ENCODE measurements around the gene FAM168A. TPM values are rescaled to one million over a fixed set of nuclear protein-coding genes. Genes with fewer than 3 reads are reported as not detected.
"Not testable (repeated sequence)": the region's sequence is repeated elsewhere in the genome, so short reads cannot be mapped to it uniquely, and the experiment has no call there.

FAM168A gene
- polyA plus RNA-seq, 1 donor from 2014 or later: 2.6 TPM

GRCh38 chr11:73436859-73437258, 161.1 kb downstream of the FAM168A start:
- H3K4me3 Mint-ChIP-seq, H3K27me3 Mint-ChIP-seq, H3K9me3 Mint-ChIP-seq, H3K4me1 Mint-ChIP-seq, H3K27ac Mint-ChIP-seq: not testable (repeated sequence)
- peaks cover 11% of the 10 kb centered on the region for H3K36me3 Mint-ChIP-seq

GRCh38 chr11:73431396-73431795, 166.5 kb downstream of the FAM168A start:
- Mint-ChIP-seq H3K4me3 (no peak overlapping the region), H3K9me3 (no peaks in the 10 kb centered on the region), H3K27me3 (no peaks in the 10 kb centered on the region), H3K4me1 (no peaks in the 10 kb centered on the region), H3K27ac (no peak overlapping the region), H3K36me3 (peaks cover 1% of the 10 kb centered on the region)

- Mint-ChIP-seq H3K4me1 (peaks cover 0 to 2% (median 0%) of the 10 kb centered on the region in 3 donors), H3K36me3 (no peaks in the 10 kb centered on the region), H3K4me3 (no peak overlapping the region), H3K9me3 (no peaks in the 10 kb centered on the region), H3K27ac (no peak overlapping the region), H3K27me3 (no peaks in the 10 kb centered on the region)
Observed at GRCh38 chr11:73430326-73430725, 167.6 kb downstream of the FAM168A start.

- Mint-ChIP-seq H3K9me3 (no peaks in the 10 kb centered on the region), H3K4me1 (peaks cover 0 to 2% (median 0%) of the 10 kb centered on the region in 3 donors), H3K27me3 (no peaks in the 10 kb centered on the region), H3K27ac (peak overlapping the region in 1 of 3 donors; percentile 36), H3K36me3 (no peaks in the 10 kb centered on the region), H3K4me3 (no peak overlapping the region)
Observed at GRCh38 chr11:73429121-73429750, 168.7 kb downstream of the FAM168A start.

GRCh38 chr11:73428699-73429098, 169.2 kb downstream of the FAM168A start:
- Mint-ChIP-seq H3K27me3 (no peaks in the 10 kb centered on the region), H3K27ac (no peak overlapping the region), H3K4me1 (peaks cover 0 to 2% (median 1%) of the 10 kb centered on the region in 3 donors), H3K36me3 (no peaks in the 10 kb centered on the region), H3K4me3 (no peak overlapping the region), H3K9me3 (no peaks in the 10 kb centered on the region)

GRCh38 chr11:73428227-73428626, 169.7 kb downstream of the FAM168A start:
- Mint-ChIP-seq H3K36me3 (peaks cover under 1% of the 10 kb centered on the region), H3K27ac (no peak overlapping the region), H3K9me3 (no peaks in the 10 kb centered on the region), H3K4me1 (peaks cover 0 to 2% (median 2%) of the 10 kb centered on the region in 3 donors), H3K27me3 (no peaks in the 10 kb centered on the region), H3K4me3 (no peak overlapping the region)

- Mint-ChIP-seq H3K4me1 (peaks cover 0 to 5% (median 2%) of the 10 kb centered on the region in 3 donors), H3K4me3 (no peak overlapping the region), H3K9me3 (no peaks in the 10 kb centered on the region), H3K27ac (no peak overlapping the region), H3K36me3 (peaks cover 5% of the 10 kb centered on the region), H3K27me3 (no peaks in the 10 kb centered on the region)
Observed at GRCh38 chr11:73426219-73426850, 171.6 kb downstream of the FAM168A start.

- H3K27ac Mint-ChIP-seq: no peak overlapping the region
- peaks cover 6% of the 10 kb centered on the region for H3K36me3 Mint-ChIP-seq
- no peaks in the 10 kb centered on the region for H3K9me3 Mint-ChIP-seq
- H3K4me3 Mint-ChIP-seq: no peak overlapping the region
- no peaks in the 10 kb centered on the region for H3K27me3 Mint-ChIP-seq
- peaks cover 0 to 5% (median 2%) of the 10 kb centered on the region in 3 donors for H3K4me1 Mint-ChIP-seq
Observed at GRCh38 chr11:73425108-73425507, 172.8 kb downstream of the FAM168A start.

GRCh38 chr11:73423506-73423905, 174.4 kb downstream of the FAM168A start:
- Mint-ChIP-seq H3K9me3 (no peaks in the 10 kb centered on the region), H3K27ac (peak overlapping the region in 1 of 3 donors; percentile 40), H3K4me3 (no peak overlapping the region), H3K4me1 (peaks cover 0 to 5% (median 2%) of the 10 kb centered on the region in 3 donors), H3K36me3 (peaks cover 7% of the 10 kb centered on the region), H3K27me3 (no peaks in the 10 kb centered on the region)

- Mint-ChIP-seq H3K4me3 (no peak overlapping the region), H3K27me3 (no peaks in the 10 kb centered on the region), H3K27ac (no peak overlapping the region), H3K9me3 (peaks cover 0 to 2% (median 0%) of the 10 kb centered on the region in 3 donors), H3K4me1 (peaks cover 0 to 6% (median 2%) of the 10 kb centered on the region in 3 donors), H3K36me3 (peaks cover 13% of the 10 kb centered on the region)
Observed at GRCh38 chr11:73422886-73423285, 175.0 kb downstream of the FAM168A start.

GRCh38 chr11:73420136-73420535, 177.8 kb downstream of the FAM168A start:
- H3K27me3 Mint-ChIP-seq: no peaks in the 10 kb centered on the region
- peaks cover 0 to 2% (median 0%) of the 10 kb centered on the region in 3 donors for H3K9me3 Mint-ChIP-seq
- H3K36me3 Mint-ChIP-seq: peaks cover 14% of the 10 kb centered on the region
- no peak overlapping the region for H3K4me3 Mint-ChIP-seq
- H3K4me1 Mint-ChIP-seq: peaks cover 0 to 6% (median under 1%) of the 10 kb centered on the region in 3 donors
- H3K27ac Mint-ChIP-seq: no peak overlapping the region

- Mint-ChIP-seq H3K4me3 (no peak overlapping the region), H3K27me3 (no peaks in the 10 kb centered on the region), H3K27ac (no peak overlapping the region), H3K4me1 (peaks cover 1 to 5% (median 5%) of the 10 kb centered on the region in 3 donors), H3K9me3 (peaks cover 0 to 2% (median 0%) of the 10 kb centered on the region in 3 donors), H3K36me3 (peaks cover 11% of the 10 kb centered on the region)
Observed at GRCh38 chr11:73416786-73417185, 181.1 kb downstream of the FAM168A start.

GRCh38 chr11:73415854-73416615, 181.9 kb downstream of the FAM168A start:
- H3K9me3 Mint-ChIP-seq: peaks cover 0 to 2% (median 0%) of the 10 kb centered on the region in 3 donors
- H3K27me3 Mint-ChIP-seq: no peaks in the 10 kb centered on the region
- no peak overlapping the region for H3K27ac Mint-ChIP-seq
- H3K4me1 Mint-ChIP-seq: peaks cover 1 to 5% (median 5%) of the 10 kb centered on the region in 3 donors
- no peak overlapping the region for H3K4me3 Mint-ChIP-seq
- peaks cover 8% of the 10 kb centered on the region for H3K36me3 Mint-ChIP-seq

GRCh38 chr11:73414977-73415651, 182.8 kb downstream of the FAM168A start:
- Mint-ChIP-seq H3K36me3 (peaks cover 8% of the 10 kb centered on the region), H3K9me3 (peaks cover 0 to 2% (median 0%) of the 10 kb centered on the region in 3 donors), H3K27me3 (no peaks in the 10 kb centered on the region), H3K4me1 (peaks cover 1 to 5% (median 5%) of the 10 kb centered on the region in 3 donors), H3K4me3 (peak overlapping the region in 1 of 4 donors; percentile 67), H3K27ac (peak overlapping the region in 2 of 3 donors; percentile 28 to 65)

- Mint-ChIP-seq H3K36me3 (peaks cover 10% of the 10 kb centered on the region), H3K4me1 (peaks cover 1 to 5% (median 4%) of the 10 kb centered on the region in 3 donors), H3K4me3 (no peak overlapping the region), H3K27me3 (no peaks in the 10 kb centered on the region), H3K27ac (no peak overlapping the region), H3K9me3 (peaks cover 0 to 2% (median 0%) of the 10 kb centered on the region in 3 donors)
Observed at GRCh38 chr11:73413256-73413655, 184.7 kb downstream of the FAM168A start.
